GM12878 (cell line): ENCODE data around the gene PELI1. TPM values are rescaled to one million over a fixed set of nuclear protein-coding genes. Genes with fewer than 3 reads are reported as not detected.

Experiments used
- ATAC-seq: fragments of 200-7000 bp; cut with Tn5 transposase; 3 replicates; pipeline ENCODE4 v1.9.1; 2020; ENCODE audit warnings: mild to moderate bottlenecking, moderate library complexity
- BruUV-seq: library from RNA; stranded (reverse); fragments of 400-500 nt; replicated peaks from 2 replicates; lab custom pipeline; 2021; lab: Mats Ljungman, UMichigan
- CTCF ChIA-PET: fragments of 300-600 bp; sonication (Branson Sonifier 250); formaldehyde crosslinking; extraction: SDS; loops from one replicate; lab custom pipeline; 2021; ENCODE audit warnings: inconsistent platforms; lab: Yijun Ruan, JAX
- POLR2A ChIA-PET: fragments of 350-600 bp; formaldehyde crosslinking; extraction: SDS; loops from one replicate; lab custom pipeline; 2021; ENCODE audit warnings: inconsistent platforms; lab: Charles Lee
- RAD21 ChIA-PET: fragments of 300-600 bp; sonication (Branson Sonifier 250); formaldehyde crosslinking; loops from one replicate; lab custom pipeline; 2023; ENCODE audit warnings: antibody characterized with exemption; ENCODE audit not compliant: unreplicated experiment; lab: Charles Lee
- SMC1A ChIA-PET: fragments of 300-600 bp; sonication (Branson Sonifier 250); formaldehyde crosslinking; loops from one replicate; lab custom pipeline; 2023; ENCODE audit not compliant: unreplicated experiment, uncharacterized antibody; lab: Charles Lee
- DNase-seq: peaks from one replicate; pipeline ENCODE4 v3.0.0-alpha.2; 2011; ENCODE audit warnings: low read depth, low spot score
- FAIRE-seq: peaks from 3 replicates; lab custom pipeline; 2011; peaks lifted over from hg19 to GRCh38; lab: Jason Lieb, UNC
- H2AFZ ChIP-seq: 2 replicates; pipeline ENCODE4 v1.6.0; 2011; ENCODE audit warnings: low read depth, low read length, control low read depth; ENCODE audit not compliant: control insufficient read depth
- H3K27ac ChIP-seq: 2 replicates; pipeline ENCODE4 v1.5.1; 2011; ENCODE audit warnings: control low read depth; ENCODE audit not compliant: control insufficient read depth, insufficient read depth
- H3K27me3 ChIP-seq, 2 experiments: replicated peaks in 1 of 2; 2 replicates each; pipeline versions ENCODE4 v1.6.0 to v1.6.1; 2011; ENCODE audit warnings: low read length in 1 of 2; ENCODE audit not compliant: control insufficient read depth in 2 of 2, insufficient read depth in 2 of 2
- H3K36me3 ChIP-seq, 2 experiments: 2 replicates each; pipeline ENCODE4 v1.5.1; 2011; ENCODE audit warnings: low read length in 1 of 2; ENCODE audit not compliant: control insufficient read depth in 2 of 2, insufficient read depth in 2 of 2
- H3K4me1 ChIP-seq: 2 replicates; pipeline ENCODE4 v1.6.1; 2011; ENCODE audit warnings: mild to moderate bottlenecking, low read length, moderate library complexity, mixed read lengths; ENCODE audit not compliant: control insufficient read depth, insufficient read depth
- H3K4me2 ChIP-seq: 2 replicates; pipeline ENCODE4 v1.6.0; 2011; ENCODE audit warnings: control low read depth; ENCODE audit not compliant: control insufficient read depth, insufficient read depth
- H3K4me3 ChIP-seq: fragments of 200-600 bp; sonication (generic); 2 replicates; pipeline ENCODE4 v1.5.1; 2016
- H3K79me2 ChIP-seq: 2 replicates; pipeline ENCODE4 v1.6.0; 2011; ENCODE audit warnings: low read length; ENCODE audit not compliant: control insufficient read depth, insufficient read depth
- H3K9ac ChIP-seq: 2 replicates; pipeline ENCODE4 v1.8.0; 2011; ENCODE audit warnings: low read length, control low read depth, mixed read lengths; ENCODE audit not compliant: control insufficient read depth, insufficient read depth
- H3K9me3 ChIP-seq: replicated peaks from 3 replicates; pipeline ENCODE4 v1.5.1; 2011; ENCODE audit warnings: mild to moderate bottlenecking, low read length; ENCODE audit not compliant: control insufficient read depth, insufficient read depth
- H4K20me1 ChIP-seq: 2 replicates; pipeline ENCODE4 v1.6.0; 2011; ENCODE audit not compliant: control insufficient read depth, insufficient read depth
- CTCF ChIP-seq, 3 experiments: IDR thresholded peaks in 2 of 3; conservative IDR thresholded peaks in 1 of 3; 2 replicates each; pipeline ENCODE4 v1.5.1; 2011; ENCODE audit warnings: low read depth in 3 of 3, low read length in 3 of 3, mild to moderate bottlenecking in 3 of 3, control low read depth in 2 of 3, moderate library complexity in 2 of 3, inconsistent platforms in 1 of 3, mixed read lengths in 1 of 3; ENCODE audit not compliant: control insufficient read depth in 2 of 3, insufficient read depth in 1 of 3; ENCODE audit errors: extremely low read depth in 1 of 3
- WGBS: methylation state at CpG from one replicate; pipeline ENCODE4 v1.1.6; 2016; ENCODE audit warnings: low lambda C conversion rate; ENCODE audit not compliant: insufficient replicate concordance, insufficient coverage; ENCODE audit errors: missing lambda C conversion rate; 5-methylcytosine and 5-hydroxymethylcytosine counted together
- in situ Hi-C: fragments of 300-500 bp; cut with MboI; formaldehyde crosslinking; loops from 9 replicates; pipeline ENCODE4 v1.14.3; 2018; ENCODE audit warnings: mixed read lengths
- intact Hi-C: fragments of 100-400 bp; cut with micrococcal nuclease; formaldehyde crosslinking; loops from one replicate; pipeline ENCODE4 v1.14.2; 2022; ENCODE audit not compliant: unreplicated experiment
- polyA plus RNA-seq, 11 experiments: library from polyadenylated mRNA; depleted of rRNA in 4 of 11; unstranded in 6 of 11; stranded (reverse) in 5 of 11; fragments of >200 nt; fragmentation: Nextera tagmentation in 4 of 11; fragmentation: Illumina TruSeq in 1 of 11; extraction: Ambion mirVana in 4 of 11; extraction: Trizol in 1 of 11; gene quantifications; 1 replicate in 1 of 11; 2 replicates in 10 of 11; pipeline versions ENCODE4 v1.2.1 to v1.2.3, GENCODE V29; 2011 to 2016; ENCODE audit warnings: inconsistent platforms in 2 of 11, missing spikeins in 2 of 11, low read depth in 1 of 11
- total RNA-seq, 4 experiments: library from RNA; depleted of rRNA in 3 of 4; stranded (reverse); fragments of >200 nt in 3 of 4; fragmentation: Illumina TruSeq in 1 of 4; extraction: Trizol in 1 of 4; gene quantifications; 2 replicates each; pipeline versions ENCODE4 v1.2.1 to v1.2.3, GENCODE V29; 2013 to 2021
- TF ChIP-seq, protein P1 (sequence below): fragments of 450-650 bp; IDR thresholded peaks from 2 replicates; pipeline ENCODE4 v1.6.1; 2014; ENCODE audit warnings: mild to moderate bottlenecking

The PELI1 gene
- total and polyA plus RNA-seq, 10 of the 15 experiments (the other 5 are each of a cell fraction or from before 2014, with no cell fraction given): 12.1 to 92.0 (median 39.8) TPM

DNA sequence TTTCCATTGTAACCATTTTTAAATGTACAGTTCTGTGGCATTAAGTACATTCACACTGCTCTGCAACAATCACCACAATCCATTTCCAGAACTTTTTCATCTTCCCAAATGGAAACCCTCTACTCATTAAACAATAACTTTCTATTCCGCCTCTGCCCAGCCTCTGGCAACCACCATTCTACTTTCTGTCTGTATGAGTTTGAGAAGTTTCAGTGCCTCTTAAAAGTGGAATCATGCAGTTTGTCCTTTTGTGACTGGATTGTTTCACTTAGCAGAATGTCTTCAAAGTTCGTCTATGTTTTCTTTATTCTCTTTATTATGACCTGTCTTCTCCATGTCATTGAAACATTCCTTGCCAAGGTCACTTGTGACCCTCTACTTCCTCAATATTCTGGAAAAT, 22.0 kb upstream of the PELI1 start:
- Histone ChIP-seq H4K20me1 (no peaks in the 10 kb centered on the region), H3K4me3 (no peak overlapping the region), H3K27me3 (no peaks in the 10 kb centered on the region), H3K4me2 (no peak overlapping the region), H3K9me3 (no peaks in the 10 kb centered on the region), H3K79me2 (no peaks in the 10 kb centered on the region), H3K27ac (no peak overlapping the region), H3K4me1 (no peaks in the 10 kb centered on the region), H3K36me3 (no peaks in the 10 kb centered on the region), H2AFZ (no peak overlapping the region), H3K9ac (no peak overlapping the region)
- ChIA-PET RAD21 (no interaction called here), CTCF (no interaction called here), SMC1A (interaction anchor here (1.4 to 3.4 kb wide), 3 partner anchors 38 to 163 kb away, joined by 3 to 12 read pairs (median 3); no protein-coding TSS in a partner anchor), POLR2A (interaction anchor here (1.1 kb wide), 1 partner anchor 13 kb away, joined by 3 read pairs; no protein-coding TSS in a partner anchor)
- in situ Hi-C loops (no loop called here), intact Hi-C loops (no loop called here)
- FAIRE-seq (no peak), DNase-seq (no peak), ATAC-seq (0 out of 3 replicates have a peak, but pooled peaks have one; percentile 21)
- no TSS peak for BruUV-seq
- whole genome bisulfite sequencing: 62% methylated on average over 2 of the region's 2 CpGs
- TF ChIP-seq, protein P1, sequence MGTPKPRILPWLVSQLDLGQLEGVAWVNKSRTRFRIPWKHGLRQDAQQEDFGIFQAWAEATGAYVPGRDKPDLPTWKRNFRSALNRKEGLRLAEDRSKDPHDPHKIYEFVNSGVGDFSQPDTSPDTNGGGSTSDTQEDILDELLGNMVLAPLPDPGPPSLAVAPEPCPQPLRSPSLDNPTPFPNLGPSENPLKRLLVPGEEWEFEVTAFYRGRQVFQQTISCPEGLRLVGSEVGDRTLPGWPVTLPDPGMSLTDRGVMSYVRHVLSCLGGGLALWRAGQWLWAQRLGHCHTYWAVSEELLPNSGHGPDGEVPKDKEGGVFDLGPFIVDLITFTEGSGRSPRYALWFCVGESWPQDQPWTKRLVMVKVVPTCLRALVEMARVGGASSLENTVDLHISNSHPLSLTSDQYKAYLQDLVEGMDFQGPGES: no peak
- no peak for TF ChIP-seq CTCF (IDR thresholded peaks at IDR 0.05 in 2 of 3, conservative IDR thresholded peaks at IDR 0.05 in 1 of 3; ENCODE audit: control insufficient read depth in 2 of 3, extremely low read depth in 1 of 3, insufficient read depth in 1 of 3, low read depth in 3 of 3, low read length in 3 of 3)
- TF ChIP-seq, all 136 proteins: peak for 0
